BJ (cell line): ENCODE measurements around the gene TNFRSF9. TPM values are rescaled to one million over a fixed set of nuclear protein-coding genes. Genes with fewer than 3 reads are reported as not detected.

ENCODE experiments used
- CTCF ChIA-PET: fragments of 350-600 bp; formaldehyde crosslinking; extraction: SDS; loops from one replicate; lab custom pipeline; 2021; ENCODE audit warnings: antibody characterized with exemption, inconsistent platforms; lab: Yijun Ruan, JAX
- POLR2A ChIA-PET: fragments of 300-600 bp; sonication (Branson Sonifier 250); formaldehyde crosslinking; extraction: SDS; loops from one replicate; lab custom pipeline; 2021; ENCODE audit warnings: antibody characterized with exemption; lab: Charles Lee
- DNase-seq: peaks from one replicate; pipeline ENCODE4 v3.0.0-alpha.2; 2011; ENCODE audit warnings: low read depth
- H3K27me3 ChIP-seq: 2 replicates; pipeline ENCODE4 v1.6.0; 2011; ENCODE audit warnings: low read length; ENCODE audit not compliant: control insufficient read depth, insufficient read depth
- H3K36me3 ChIP-seq: 2 replicates; pipeline ENCODE4 v1.5.1; 2011; ENCODE audit warnings: low read length; ENCODE audit not compliant: control insufficient read depth, insufficient read depth
- H3K4me3 ChIP-seq: 2 replicates; pipeline ENCODE4 v1.5.1; 2011; ENCODE audit warnings: low read depth, mild to moderate bottlenecking, control low read depth, low read length
- CTCF ChIP-seq: IDR thresholded peaks from 2 replicates; pipeline ENCODE4 v1.5.1; 2011; ENCODE audit warnings: low read depth, mild to moderate bottlenecking, control low read depth, inconsistent platforms, low read length, moderate library complexity; ENCODE audit not compliant: insufficient read depth
- polyA minus RNA-seq: library from RNA; depleted of rRNA, polyadenylated mRNA; stranded (reverse); fragments of >200 nt; gene quantifications from 2 replicates; pipeline ENCODE4 v1.2.3, GENCODE V29; 2011; rRNA and poly(A)+ RNA removed
- polyA plus RNA-seq: library from polyadenylated mRNA; depleted of rRNA; stranded (reverse); fragments of >200 nt; gene quantifications from 2 replicates; pipeline ENCODE4 v1.2.3, GENCODE V29; 2011; rRNA removed

Gene TNFRSF9
- polyA plus RNA-seq (not detected in 2 replicates), polyA minus RNA-seq (not detected in 2 replicates)

GRCh38 chr1:7940745-7941436, at the start of gene TNFRSF9:
TNFRSF9 (minus strand) TSS chr1:7940839; CDS start chr1:7939994, 845 bp downstream.
- DNase-seq = no peak
- no peak for TF ChIP-seq CTCF
- ChIA-PET CTCF (no interaction called here), POLR2A (no interaction called here)
- peaks cover 25% of the 10 kb centered on the region for H3K27me3 ChIP-seq
- no peaks in the 10 kb centered on the region for H3K36me3 ChIP-seq
- no peak within 1 kb of the TSS for H3K4me3 ChIP-seq

GRCh38 chr1:7989762-7990428, 49.3 kb upstream of the TNFRSF9 start:
- POLR2A ChIA-PET = no interaction called here
- no peak overlapping the region for H3K4me3 ChIP-seq
- H3K27me3 ChIP-seq = no peaks in the 10 kb centered on the region
- H3K36me3 ChIP-seq = peaks cover 6% of the 10 kb centered on the region; the same call in 1 of the 2 replicates
- no peak for DNase-seq
- CTCF ChIA-PET = interaction anchor here (1.1 to 3.3 kb wide), 2 partner anchors 12 to 324 kb away, joined by 4 to 12 read pairs; no protein-coding TSS in a partner anchor
- TF ChIP-seq CTCF = no peak

- no peak for TF ChIP-seq CTCF
- POLR2A ChIA-PET = no interaction called here
- peaks cover 11% of the 10 kb centered on the region for H3K36me3 ChIP-seq
- DNase-seq = no peak
- CTCF ChIA-PET = interaction anchor here (1.0 to 3.3 kb wide), 5 partner anchors 10 to 359 kb away, joined by 3 to 12 read pairs (median 5); partner anchors contain the start of gene SLC45A1
- H3K4me3 ChIP-seq = no peak overlapping the region
- no peaks in the 10 kb centered on the region for H3K27me3 ChIP-seq
These were observed 47.9 kb upstream of the TNFRSF9 start for GRCh38 chr1:7988576-7988975.

GRCh38 chr1:7987528-7987927, 46.9 kb upstream of the TNFRSF9 start:
- no peak for DNase-seq
- Histone ChIP-seq H3K36me3 (peaks cover 18% of the 10 kb centered on the region), H3K4me3 (no peak overlapping the region), H3K27me3 (no peaks in the 10 kb centered on the region)
- ChIA-PET POLR2A (no interaction called here), CTCF (interaction anchor here (1.2 to 3.3 kb wide), 4 partner anchors 9 to 330 kb away, joined by 3 to 12 read pairs (median 4); partner anchors contain the start of gene SLC45A1)
- TF ChIP-seq CTCF = no peak
